ENCODE measurements around the gene USP11.

USP11 gene

GRCh38 chrX:47217121-47217851 lies 15.5 kb upstream of the USP11 start:
- peak overlapping the region; percentile 17 for H3K4me3 ChIP-seq (ENCODE audit: low read depth, low read length)
- no peak for TF ChIP-seq CTCF (IDR thresholded peaks at IDR 0.05; ENCODE audit: low read depth, low read length)
- in situ Hi-C loops (cut with HindIII; ENCODE audit: low sequenced_read_pairs), result no loop called here
- no peak for DNase-seq (ENCODE audit: low read depth, low spot score)

GRCh38 chrX:47217852-47218279 lies 14.9 kb upstream of the USP11 start:
- DNase-seq (ENCODE audit: low read depth, low spot score), result peak; percentile 100
- in situ Hi-C loops (cut with HindIII; ENCODE audit: low sequenced_read_pairs), result no loop called here
- peak overlapping the region; percentile 71 for H3K4me3 ChIP-seq (ENCODE audit: low read depth, low read length)
- TF ChIP-seq CTCF (IDR thresholded peaks at IDR 0.05; ENCODE audit: low read depth, low read length), result no peak

- no peak for TF ChIP-seq CTCF (IDR thresholded peaks at IDR 0.05; ENCODE audit: low read depth, low read length)
- DNase-seq (ENCODE audit: low read depth, low spot score), result peak; percentile 91
- H3K4me3 ChIP-seq (ENCODE audit: low read depth, low read length), result peak within 1 kb of the TSS; percentile 71
- in situ Hi-C loops (cut with HindIII; ENCODE audit: low sequenced_read_pairs), result no loop called here
Measured at GRCh38 chrX:47218280-47218919, 14.4 kb upstream of the USP11 start, which contains the start of gene CDK16. TSS of gene CDK16 (plus strand) at chrX:47218681. CDS start at chrX:47223558, 4,877 bp downstream.

- no peak for DNase-seq (ENCODE audit: low read depth, low spot score)
Measured at GRCh38 chrX:47218920-47219815, 13.6 kb upstream of the USP11 start.

GRCh38 chrX:47221756-47222155 lies 11.1 kb upstream of the USP11 start:
- no peak for TF ChIP-seq CTCF (IDR thresholded peaks at IDR 0.05; ENCODE audit: low read depth, low read length)
- no peak overlapping the region for H3K4me3 ChIP-seq (ENCODE audit: low read depth, low read length)
- in situ Hi-C loops (cut with HindIII; ENCODE audit: low sequenced_read_pairs), result no loop called here
- DNase-seq (ENCODE audit: low read depth, low spot score), result no peak

More at GRCh38 chrX:47218920-47219815, 13.6 kb upstream of the USP11 start:
- TF ChIP-seq CTCF (IDR thresholded peaks at IDR 0.05; ENCODE audit: low read depth, low read length), result no peak
- in situ Hi-C loops (cut with HindIII; ENCODE audit: low sequenced_read_pairs), result no loop called here
- H3K4me3 ChIP-seq (ENCODE audit: low read depth, low read length), result peak overlapping the region; percentile 71

- no peak for TF ChIP-seq CTCF (IDR thresholded peaks at IDR 0.05; ENCODE audit: low read depth, low read length)
- in situ Hi-C loops (cut with HindIII; ENCODE audit: low sequenced_read_pairs), result no loop called here
- no peak overlapping the region for H3K4me3 ChIP-seq (ENCODE audit: low read depth, low read length)
- DNase-seq (ENCODE audit: low read depth, low spot score), result no peak
Measured at GRCh38 chrX:47222751-47223350, 10.0 kb upstream of the USP11 start.

Measured in astrocyte of the spinal cord (primary cell).